GM19395 (cell line): Measurements from ENCODE around the gene ABCC10.
A peak's percentile ranks its signal among the peaks of the same experiment; 100 is the strongest.
"Not testable (repeated sequence)": the region's sequence is repeated elsewhere in the genome, so short reads cannot be mapped to it uniquely, and the experiment has no call there.

Experiments used
- ATAC-seq: cut with Tn5 transposase; IDR thresholded peaks from one replicate; pipeline ENCODE4 v1.9.1; 2021; ENCODE audit warnings: mild to moderate bottlenecking, moderate library complexity; ENCODE audit not compliant: unreplicated experiment

Gene ABCC10, protein sequence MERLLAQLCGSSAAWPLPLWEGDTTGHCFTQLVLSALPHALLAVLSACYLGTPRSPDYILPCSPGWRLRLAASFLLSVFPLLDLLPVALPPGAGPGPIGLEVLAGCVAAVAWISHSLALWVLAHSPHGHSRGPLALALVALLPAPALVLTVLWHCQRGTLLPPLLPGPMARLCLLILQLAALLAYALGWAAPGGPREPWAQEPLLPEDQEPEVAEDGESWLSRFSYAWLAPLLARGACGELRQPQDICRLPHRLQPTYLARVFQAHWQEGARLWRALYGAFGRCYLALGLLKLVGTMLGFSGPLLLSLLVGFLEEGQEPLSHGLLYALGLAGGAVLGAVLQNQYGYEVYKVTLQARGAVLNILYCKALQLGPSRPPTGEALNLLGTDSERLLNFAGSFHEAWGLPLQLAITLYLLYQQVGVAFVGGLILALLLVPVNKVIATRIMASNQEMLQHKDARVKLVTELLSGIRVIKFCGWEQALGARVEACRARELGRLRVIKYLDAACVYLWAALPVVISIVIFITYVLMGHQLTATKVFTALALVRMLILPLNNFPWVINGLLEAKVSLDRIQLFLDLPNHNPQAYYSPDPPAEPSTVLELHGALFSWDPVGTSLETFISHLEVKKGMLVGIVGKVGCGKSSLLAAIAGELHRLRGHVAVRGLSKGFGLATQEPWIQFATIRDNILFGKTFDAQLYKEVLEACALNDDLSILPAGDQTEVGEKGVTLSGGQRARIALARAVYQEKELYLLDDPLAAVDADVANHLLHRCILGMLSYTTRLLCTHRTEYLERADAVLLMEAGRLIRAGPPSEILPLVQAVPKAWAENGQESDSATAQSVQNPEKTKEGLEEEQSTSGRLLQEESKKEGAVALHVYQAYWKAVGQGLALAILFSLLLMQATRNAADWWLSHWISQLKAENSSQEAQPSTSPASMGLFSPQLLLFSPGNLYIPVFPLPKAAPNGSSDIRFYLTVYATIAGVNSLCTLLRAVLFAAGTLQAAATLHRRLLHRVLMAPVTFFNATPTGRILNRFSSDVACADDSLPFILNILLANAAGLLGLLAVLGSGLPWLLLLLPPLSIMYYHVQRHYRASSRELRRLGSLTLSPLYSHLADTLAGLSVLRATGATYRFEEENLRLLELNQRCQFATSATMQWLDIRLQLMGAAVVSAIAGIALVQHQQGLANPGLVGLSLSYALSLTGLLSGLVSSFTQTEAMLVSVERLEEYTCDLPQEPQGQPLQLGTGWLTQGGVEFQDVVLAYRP (N-terminal part only)

GRCh38 chr6:43427406-43428111 is at the start of gene ABCC10:
TSS of gene ABCC10 (plus strand) at chr6:43427541. CDS start at chr6:43427979, 438 bp downstream.
- ATAC-seq: peak; percentile 95

- no peak for ATAC-seq
Observed at GRCh38 chr6:43377710-43378229, 49.6 kb upstream of the ABCC10 start.

- ATAC-seq: no peak
Observed at GRCh38 chr6:43378631-43379030, 48.7 kb upstream of the ABCC10 start.

DNA sequence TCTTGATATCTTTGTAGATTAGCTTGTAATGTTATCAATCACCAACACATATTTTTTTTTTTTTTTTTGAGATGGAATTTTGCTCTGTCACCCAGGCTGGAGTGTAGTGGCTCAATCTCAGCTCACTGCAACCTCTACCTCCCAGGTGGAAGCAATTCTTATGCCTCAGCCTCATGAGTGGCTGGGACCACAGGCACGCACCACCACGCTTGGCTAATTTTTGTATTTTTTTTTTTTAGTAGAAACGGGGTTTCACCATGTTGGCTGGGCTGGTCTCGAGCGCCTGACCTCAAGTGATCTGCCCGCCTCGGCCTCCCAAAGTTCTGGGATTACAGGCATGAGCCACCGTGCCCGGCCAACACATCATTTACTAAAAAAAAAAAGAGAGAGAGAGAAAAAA is 46.5 kb upstream of the ABCC10 start:
- ATAC-seq: not testable (repeated sequence)

- no peak for ATAC-seq
Observed at GRCh38 chr6:43383021-43383667, 44.2 kb upstream of the ABCC10 start.

GRCh38 chr6:43386492-43386891 is 40.8 kb upstream of the ABCC10 start:
- ATAC-seq: no peak

GRCh38 chr6:43389730-43390295 is 37.5 kb upstream of the ABCC10 start:
- no peak for ATAC-seq

- not testable (repeated sequence) for ATAC-seq
Observed at GRCh38 chr6:43390753-43391439, 36.4 kb upstream of the ABCC10 start.

DNA sequence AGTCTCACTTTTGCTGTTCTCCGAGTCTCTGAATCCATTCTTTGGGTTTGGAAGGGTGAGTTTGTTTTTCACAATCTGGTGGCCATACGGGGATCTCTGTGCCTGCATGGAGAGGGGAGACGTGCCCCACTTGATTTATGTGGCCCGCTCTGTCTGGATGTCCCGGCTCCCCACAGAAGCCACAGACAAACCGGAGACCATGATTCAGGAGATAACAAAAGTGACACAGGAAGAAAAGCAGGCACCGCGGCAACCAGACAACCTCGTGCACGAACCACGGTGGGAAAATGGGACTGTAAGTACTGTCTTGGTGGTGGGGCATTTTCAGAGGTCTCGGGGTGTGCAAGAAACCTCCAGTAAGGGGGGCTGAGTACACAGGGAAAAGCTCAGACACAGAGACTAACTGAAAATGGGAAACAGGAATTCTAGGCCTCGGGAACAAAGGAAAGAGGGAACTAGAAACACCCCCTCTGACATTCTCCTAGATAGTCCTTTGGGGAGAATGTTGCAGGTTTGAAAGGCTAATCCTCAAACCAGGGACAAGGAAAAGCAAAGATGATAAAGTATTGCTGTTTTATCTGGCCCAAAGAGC is 35.8 kb upstream of the ABCC10 start:
- ATAC-seq: no peak

DNA sequence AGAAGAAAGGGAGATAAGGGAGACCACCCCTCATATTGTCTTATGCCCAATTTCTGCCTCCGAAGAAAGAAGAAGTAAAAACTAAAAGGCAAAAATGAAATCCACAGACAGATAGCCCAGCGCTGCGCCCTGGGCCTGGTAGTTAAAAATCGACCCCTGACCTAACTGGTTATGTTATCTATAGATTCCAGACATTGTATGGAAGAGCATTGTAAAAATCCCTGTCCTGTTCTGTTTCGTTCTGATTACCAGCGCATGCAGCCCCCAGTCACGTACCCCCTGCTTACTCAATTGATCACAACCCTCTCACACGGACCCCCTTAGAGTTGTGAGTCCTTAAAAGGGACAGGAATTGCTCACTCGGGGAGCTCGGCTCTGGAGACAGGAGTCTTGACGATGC is 34.2 kb upstream of the ABCC10 start:
- ATAC-seq: not testable (repeated sequence)

- ATAC-seq: no peak
Observed at GRCh38 chr6:43393602-43394001, 33.7 kb upstream of the ABCC10 start.

DNA sequence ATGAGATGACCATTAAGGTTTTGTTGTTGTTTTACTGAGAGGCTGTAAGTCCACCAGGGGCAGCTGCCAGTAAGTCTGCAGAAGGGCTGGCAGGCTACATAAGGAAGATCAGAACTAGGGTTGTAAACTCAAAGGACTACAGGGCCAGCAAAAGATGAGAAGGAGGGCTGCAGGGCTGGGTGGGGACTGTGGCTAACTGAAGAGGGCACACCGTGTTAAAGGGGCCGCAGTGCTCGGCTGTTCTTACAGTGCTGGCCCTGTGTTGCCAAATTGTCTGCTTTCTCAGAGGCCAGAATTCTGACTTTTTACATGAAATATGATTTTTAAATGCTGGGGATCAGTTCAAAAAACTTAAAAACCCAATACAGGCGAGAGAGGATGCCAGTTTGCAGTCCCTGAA is 32.4 kb upstream of the ABCC10 start:
- no peak for ATAC-seq

DNA sequence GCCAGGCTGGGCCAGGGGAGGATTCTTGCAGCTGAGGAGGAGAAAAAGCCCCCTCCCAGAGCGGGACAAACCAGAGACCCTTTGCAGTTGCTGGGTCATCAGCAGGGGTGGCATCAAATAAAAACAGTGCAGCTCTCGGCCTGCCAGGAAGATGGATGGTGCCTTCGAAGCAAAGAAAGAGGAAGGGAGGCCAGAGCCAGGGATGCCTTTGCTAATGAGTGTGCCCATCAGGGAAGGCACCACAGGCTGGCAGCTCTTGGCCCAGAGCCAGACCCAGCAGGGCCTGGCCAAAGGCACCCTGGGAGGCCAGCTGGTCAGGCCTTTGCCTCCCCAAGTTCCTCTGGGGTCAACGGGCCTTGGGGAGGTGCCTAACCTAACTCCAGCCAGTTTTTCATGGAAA is 31.6 kb upstream of the ABCC10 start:
- ATAC-seq: no peak

DNA sequence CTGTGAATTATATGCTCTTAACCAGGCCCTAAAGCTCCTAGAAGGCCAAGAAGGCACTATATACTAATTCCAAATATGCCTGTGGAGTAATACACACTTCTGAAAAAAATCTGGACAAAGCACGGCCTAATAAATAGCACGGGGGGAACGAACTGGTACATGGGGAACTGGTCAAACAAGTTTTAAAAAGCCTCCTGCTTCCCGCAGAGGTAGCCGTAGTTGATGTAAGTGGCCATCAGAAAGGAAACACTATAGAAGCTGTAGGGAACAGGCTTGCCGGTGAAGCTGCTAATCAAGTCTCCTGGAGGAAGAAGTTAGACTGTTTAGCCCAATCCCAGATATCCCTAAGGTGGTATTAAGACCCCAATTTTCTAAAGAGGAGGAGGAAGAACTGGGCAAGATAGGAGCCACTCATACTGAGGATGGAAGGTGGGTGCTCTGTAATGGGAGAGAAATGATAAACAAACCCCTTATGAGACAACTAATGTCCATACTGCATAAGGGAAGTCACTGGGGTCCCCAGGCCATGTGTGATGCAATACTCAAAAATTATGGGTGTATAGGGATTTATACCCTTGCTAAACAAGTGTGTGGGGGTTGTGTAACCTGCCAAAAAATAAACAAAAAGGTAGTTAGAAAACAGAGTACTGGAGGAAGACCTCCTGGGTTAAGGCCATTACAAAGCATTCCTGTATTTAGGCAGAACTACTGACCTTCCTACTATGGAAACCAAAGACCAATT is 30.8 kb upstream of the ABCC10 start:
- no peak for ATAC-seq

DNA sequence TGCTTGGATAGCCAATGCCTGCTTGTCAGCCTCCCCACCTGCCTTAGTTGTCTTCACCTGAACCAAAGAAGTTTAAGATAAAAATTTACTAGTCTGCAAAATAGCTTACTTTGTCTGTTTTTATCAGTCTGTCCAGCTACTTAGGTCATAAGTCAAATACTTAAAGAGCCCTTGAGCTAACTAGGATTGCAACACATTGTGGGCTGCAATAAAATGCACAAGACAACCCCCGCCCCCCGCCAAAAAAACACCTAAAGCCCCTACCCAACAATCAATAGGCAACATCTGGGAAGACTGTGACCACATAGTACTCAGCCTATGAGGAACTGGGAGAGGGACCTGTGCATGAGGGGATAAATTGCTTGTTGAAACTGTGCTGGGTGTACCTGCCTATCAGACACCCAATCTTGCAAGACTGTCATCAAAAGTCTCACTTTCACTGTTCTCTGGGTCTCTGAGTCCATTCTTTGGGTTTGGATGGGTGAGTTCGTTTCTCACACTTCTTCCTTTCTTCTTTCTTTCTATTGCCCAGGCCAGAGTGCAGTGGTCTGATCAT is 27.3 kb upstream of the ABCC10 start:
- ATAC-seq: no peak

DNA sequence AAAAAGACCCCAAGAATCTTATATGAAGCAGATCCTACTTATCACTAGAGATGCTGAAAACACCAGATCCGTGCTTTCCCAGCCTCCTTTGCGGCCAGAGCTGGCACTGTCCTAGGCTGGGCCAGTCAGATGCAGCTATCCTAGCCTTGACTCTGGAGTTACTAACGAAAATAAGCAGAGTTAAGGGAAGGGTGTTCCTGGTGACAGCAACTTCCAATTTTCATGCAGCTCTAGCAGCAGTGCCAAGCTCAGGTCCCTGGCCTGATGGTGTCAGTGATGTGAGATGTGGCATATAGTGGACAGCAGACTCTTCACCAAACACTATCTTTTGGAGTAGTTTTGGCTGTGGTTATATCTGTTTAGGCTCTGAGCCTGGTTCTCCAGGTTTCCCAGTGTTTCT is 25.6 kb upstream of the ABCC10 start:
- no peak for ATAC-seq

DNA sequence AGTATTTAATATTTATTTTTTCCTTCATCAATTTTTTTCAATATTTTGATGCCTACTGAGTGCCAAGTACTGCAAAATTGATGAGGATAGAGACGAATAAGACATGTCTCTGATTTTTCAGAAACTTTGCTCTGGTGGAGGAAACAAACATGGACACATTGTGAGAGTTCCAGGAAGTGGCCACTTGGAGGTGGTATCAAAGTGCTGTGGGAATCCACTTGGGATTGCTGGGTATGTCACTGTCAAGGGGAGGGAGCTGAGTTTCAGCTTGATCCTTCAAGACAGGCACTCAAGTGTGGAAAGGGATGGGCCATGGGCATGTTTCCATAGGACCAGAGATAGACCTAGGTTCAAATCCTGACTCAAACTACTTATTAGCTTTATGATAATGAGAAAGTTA is 24.5 kb upstream of the ABCC10 start:
- ATAC-seq: no peak
